Mesenchymal stem cell (in vitro differentiated cells and primary cell): ENCODE measurements around the gene SARDH.
A peak's percentile ranks its signal among the peaks of the same experiment; 100 is the strongest.
"Not testable (repeated sequence)": the region's sequence is repeated elsewhere in the genome, so short reads cannot be mapped to it uniquely, and the experiment has no call there.

ENCODE experiments used
- DNase-seq: peaks from one replicate; pipeline ENCODE4 v3.0.0-alpha.2; 2013
- H2AFZ ChIP-seq: one replicate; pipeline ENCODE4 v1.6.1; 2013; ENCODE audit warnings: low read depth, mild to moderate bottlenecking, control low read depth, inconsistent platforms, low read length, moderate library complexity
- H2AK5ac ChIP-seq: 2 replicates; pipeline ENCODE4 v1.6.1; 2013; ENCODE audit warnings: low read length, moderate library complexity, mild to moderate bottlenecking, inconsistent platforms; ENCODE audit not compliant: severe bottlenecking
- H2BK120ac ChIP-seq: one replicate; pipeline ENCODE4 v1.6.1; 2013; ENCODE audit warnings: low read depth, mild to moderate bottlenecking, inconsistent platforms, low read length, moderate library complexity
- H2BK12ac ChIP-seq, 2 experiments: one replicate each; pipeline ENCODE4 v1.6.1; 2013; ENCODE audit warnings: inconsistent platforms in 2 of 2, low read length in 2 of 2, mild to moderate bottlenecking in 2 of 2, moderate library complexity in 2 of 2, control low read depth in 1 of 2
- H2BK15ac ChIP-seq: one replicate; pipeline ENCODE4 v1.6.1; 2013; ENCODE audit warnings: mild to moderate bottlenecking, low read depth, inconsistent platforms; ENCODE audit not compliant: poor library complexity, severe bottlenecking
- H2BK5ac ChIP-seq: 2 replicates; pipeline ENCODE4 v1.6.1; 2013; ENCODE audit warnings: low read depth, mild to moderate bottlenecking, low read length, control low read depth, inconsistent platforms; ENCODE audit not compliant: poor library complexity, severe bottlenecking
- H3K14ac ChIP-seq, 2 experiments: one replicate each; pipeline ENCODE4 v1.6.1; 2013; ENCODE audit warnings: inconsistent platforms in 2 of 2, low read length in 2 of 2, control low read depth in 1 of 2, mild to moderate bottlenecking in 1 of 2, moderate library complexity in 1 of 2
- H3K18ac ChIP-seq, 2 experiments: one replicate each; pipeline ENCODE4 v1.6.1; 2013; ENCODE audit warnings: inconsistent platforms in 2 of 2, low read length in 2 of 2, control low read depth in 1 of 2, low read depth in 1 of 2, mild to moderate bottlenecking in 1 of 2
- H3K23ac ChIP-seq, 2 experiments: one replicate each; pipeline ENCODE4 v1.6.1; 2013; ENCODE audit warnings: inconsistent platforms in 2 of 2, low read length in 2 of 2, mild to moderate bottlenecking in 2 of 2, moderate library complexity in 2 of 2, control low read depth in 1 of 2
- H3K27ac ChIP-seq: 2 replicates; pipeline ENCODE4 v1.5.1; 2013; ENCODE audit warnings: mild to moderate bottlenecking, moderate library complexity, low read length, control low read depth, inconsistent platforms; ENCODE audit not compliant: poor library complexity, severe bottlenecking
- H3K27me3 ChIP-seq, 2 experiments: 2 replicates each; pipeline versions ENCODE4 v1.6.1 to v1.7.0; 2013; ENCODE audit warnings: low read length in 2 of 2, mild to moderate bottlenecking in 2 of 2, moderate library complexity in 2 of 2, control low read depth in 1 of 2, inconsistent platforms in 1 of 2; ENCODE audit not compliant: control insufficient read depth in 1 of 2, insufficient read depth in 1 of 2
- H3K36me3 ChIP-seq, 2 experiments: 2 replicates each; pipeline versions ENCODE4 v1.6.1 to v1.7.0; 2013; ENCODE audit warnings: low read length in 2 of 2, control low read depth in 1 of 2, inconsistent platforms in 1 of 2, low read depth in 1 of 2, mild to moderate bottlenecking in 1 of 2; ENCODE audit not compliant: insufficient read depth in 2 of 2, control insufficient read depth in 1 of 2
- H3K4ac ChIP-seq, 2 experiments: one replicate each; pipeline ENCODE4 v1.6.1; 2013; ENCODE audit warnings: inconsistent platforms in 2 of 2, low read length in 2 of 2, mild to moderate bottlenecking in 2 of 2, moderate library complexity in 2 of 2, control low read depth in 1 of 2, low read depth in 1 of 2
- H3K4me1 ChIP-seq: 2 replicates; pipeline ENCODE4 v1.6.1; 2013; ENCODE audit warnings: low read depth, low read length, control low read depth; ENCODE audit not compliant: control insufficient read depth, insufficient read depth
- H3K4me2 ChIP-seq: 2 replicates; pipeline ENCODE4 v1.6.1; 2013; ENCODE audit warnings: low read length, mild to moderate bottlenecking, inconsistent platforms; ENCODE audit not compliant: poor library complexity, severe bottlenecking
- H3K4me3 ChIP-seq, 2 experiments: 2 replicates each; pipeline versions ENCODE4 v1.5.1 to v1.7.0; 2013; ENCODE audit warnings: low read length in 2 of 2, mild to moderate bottlenecking in 2 of 2, control low read depth in 1 of 2, low read depth in 1 of 2; ENCODE audit not compliant: insufficient read depth in 1 of 2
- H3K79me1 ChIP-seq: replicated peaks from 2 replicates; pipeline ENCODE4 v1.6.1; 2013; ENCODE audit warnings: mild to moderate bottlenecking, control low read depth, low read length, inconsistent platforms; ENCODE audit not compliant: poor library complexity, severe bottlenecking
- H3K9ac ChIP-seq: 2 replicates; pipeline ENCODE4 v1.7.0; 2013; ENCODE audit warnings: mild to moderate bottlenecking, low read length, moderate library complexity
- H3K9me3 ChIP-seq: 2 replicates; pipeline ENCODE4 v1.7.0; 2013; ENCODE audit warnings: mild to moderate bottlenecking, low read length; ENCODE audit not compliant: control insufficient read depth
- H4K8ac ChIP-seq: one replicate; pipeline ENCODE4 v1.6.1; 2013; ENCODE audit warnings: inconsistent platforms, mild to moderate bottlenecking, low read length, moderate library complexity
- H4K91ac ChIP-seq: one replicate; pipeline ENCODE4 v1.6.1; 2013; ENCODE audit warnings: mild to moderate bottlenecking, low read length, inconsistent platforms
- WGBS: methylation state at CpG from one replicate; pipeline ENCODE4 v1.1.7; 2013; ENCODE audit warnings: mixed read lengths; 5-methylcytosine and 5-hydroxymethylcytosine counted together

The SARDH gene

GRCh38 chr9:133679056-133679455 is 59.1 kb downstream of the SARDH start:
- Histone ChIP-seq H3K23ac (no peak overlapping the region), H2AFZ (no peak overlapping the region), H3K79me1 (no peaks in the 10 kb centered on the region), H2AK5ac (no peak overlapping the region), H4K8ac (peak overlapping the region; percentile 28), H3K36me3 (no peaks in the 10 kb centered on the region), H3K27ac (no peak overlapping the region), H2BK120ac (no peak overlapping the region), H2BK12ac (no peak overlapping the region), H3K18ac (no peak overlapping the region), H4K91ac (no peak overlapping the region), H2BK5ac (no peak overlapping the region), H2BK15ac (no peak overlapping the region), H3K4ac (no peak overlapping the region), H3K9ac (peak overlapping the region; percentile 8), H3K27me3 (peaks cover 48 to 81% of the 10 kb centered on the region in 2 experiments), H3K4me3 (peak overlapping the region in 1 of 2 experiments; percentile 58), H3K9me3 (no peaks in the 10 kb centered on the region), H3K14ac (no peak overlapping the region), H3K4me1 (peaks cover 5% of the 10 kb centered on the region), H3K4me2 (no peak overlapping the region)
- DNase-seq, result no peak
- 86% methylated on average over 15 of the region's 15 CpGs for WGBS

GRCh38 chr9:133677126-133678010 is 60.8 kb downstream of the SARDH start:
- Histone ChIP-seq H2AFZ (no peak overlapping the region), H3K36me3 (no peaks in the 10 kb centered on the region), H2BK5ac (no peak overlapping the region), H3K4me1 (peaks cover 1% of the 10 kb centered on the region), H3K79me1 (no peaks in the 10 kb centered on the region), H4K91ac (peak overlapping the region; percentile 44), H2AK5ac (no peak overlapping the region), H2BK120ac (no peak overlapping the region), H2BK12ac (peak overlapping the region in 1 of 2 experiments; percentile 19), H3K9ac (no peak overlapping the region), H3K4me2 (no peak overlapping the region), H3K18ac (no peak overlapping the region), H4K8ac (no peak overlapping the region), H3K27ac (no peak overlapping the region), H2BK15ac (no peak overlapping the region), H3K14ac (no peak overlapping the region), H3K4me3 (no peak overlapping the region), H3K4ac (no peak overlapping the region), H3K23ac (no peak overlapping the region), H3K27me3 (peaks cover 51 to 81% of the 10 kb centered on the region in 2 experiments), H3K9me3 (no peaks in the 10 kb centered on the region)
- no peak for DNase-seq
- 92% methylated on average over 17 of the region's 17 CpGs for WGBS

GRCh38 chr9:133676450-133676849 is 61.7 kb downstream of the SARDH start:
- Histone ChIP-seq H4K91ac (no peak overlapping the region), H2BK12ac (no peak overlapping the region), H3K4me3 (no peak overlapping the region), H2AFZ (no peak overlapping the region), H3K36me3 (no peaks in the 10 kb centered on the region), H2BK15ac (no peak overlapping the region), H3K4me2 (no peak overlapping the region), H3K27me3 (peaks cover 51 to 73% of the 10 kb centered on the region in 2 experiments), H3K27ac (no peak overlapping the region), H3K14ac (no peak overlapping the region), H3K4me1 (no peaks in the 10 kb centered on the region), H3K9ac (no peak overlapping the region), H3K18ac (no peak overlapping the region), H3K23ac (no peak overlapping the region), H2BK5ac (no peak overlapping the region), H3K4ac (no peak overlapping the region), H2BK120ac (no peak overlapping the region), H4K8ac (no peak overlapping the region), H2AK5ac (no peak overlapping the region), H3K79me1 (no peaks in the 10 kb centered on the region), H3K9me3 (no peaks in the 10 kb centered on the region)
- DNase-seq, result no peak
- 64% methylated on average over 10 of the region's 10 CpGs for WGBS

GRCh38 chr9:133675796-133676195 is 62.4 kb downstream of the SARDH start:
- not testable (repeated sequence) for H4K91ac ChIP-seq, H3K4ac ChIP-seq, H2AK5ac ChIP-seq, H3K14ac ChIP-seq, H2BK15ac ChIP-seq, H3K36me3 ChIP-seq, H3K4me3 ChIP-seq, H3K18ac ChIP-seq, DNase-seq, H2BK5ac ChIP-seq, H4K8ac ChIP-seq, H3K23ac ChIP-seq, H3K9ac ChIP-seq, H2BK120ac ChIP-seq, H2AFZ ChIP-seq, H2BK12ac ChIP-seq, H3K4me2 ChIP-seq, H3K79me1 ChIP-seq, H3K9me3 ChIP-seq, H3K4me1 ChIP-seq, H3K27ac ChIP-seq
- WGBS, result 75% methylated on average over 1 of the region's 3 CpGs
- peaks cover 51 to 66% of the 10 kb centered on the region in 2 experiments for H3K27me3 ChIP-seq
